KOPT-K1 (cell line): ENCODE measurements around the gene CNOT4.
"Not testable (repeated sequence)": the region's sequence is repeated elsewhere in the genome, so short reads cannot be mapped to it uniquely, and the experiment has no call there.

Experiments
- H3K27ac ChIP-seq: fragments of 200-600 bp; sonication (generic); 2 replicates; pipeline ENCODE4 v1.5.1; 2016; ENCODE audit warnings: antibody characterized with exemption, mild to moderate bottlenecking, low read depth, low read length; ENCODE audit not compliant: poor library complexity, severe bottlenecking
- H3K36me3 ChIP-seq: fragments of 200-600 bp; sonication (generic); 2 replicates; pipeline ENCODE4 v1.5.1; 2017; ENCODE audit warnings: antibody characterized with exemption, mild to moderate bottlenecking, low read length, moderate library complexity; ENCODE audit not compliant: insufficient read depth
- H3K9me3 ChIP-seq: fragments of 200-600 bp; sonication (generic); 2 replicates; pipeline ENCODE4 v1.5.1; 2017; ENCODE audit warnings: antibody characterized with exemption, low read length, mild to moderate bottlenecking; ENCODE audit not compliant: insufficient read depth, poor library complexity, severe bottlenecking

Gene CNOT4

GRCh38 chr7:135361788-135362187 lies 148.1 kb downstream of the CNOT4 start:
- Histone ChIP-seq H3K27ac (no peak overlapping the region), H3K36me3 (peaks cover 28% of the 10 kb centered on the region), H3K9me3 (no peaks in the 10 kb centered on the region)

GRCh38 chr7:135359615-135360014 lies 150.3 kb downstream of the CNOT4 start:
- H3K27ac ChIP-seq, result no peak overlapping the region
- no peaks in the 10 kb centered on the region for H3K9me3 ChIP-seq
- H3K36me3 ChIP-seq, result peaks cover 28% of the 10 kb centered on the region

- Histone ChIP-seq H3K27ac (no peak overlapping the region), H3K36me3 (no peaks in the 10 kb centered on the region), H3K9me3 (no peaks in the 10 kb centered on the region)
Measured at GRCh38 chr7:135355377-135356048, 154.4 kb downstream of the CNOT4 start.

- Histone ChIP-seq H3K36me3 (no peaks in the 10 kb centered on the region), H3K27ac (no peak overlapping the region)
Measured at GRCh38 chr7:135353832-135354231, 156.1 kb downstream of the CNOT4 start.

GRCh38 chr7:135352285-135352684 lies 157.6 kb downstream of the CNOT4 start:
- Histone ChIP-seq H3K27ac (no peak overlapping the region), H3K9me3 (no peaks in the 10 kb centered on the region), H3K36me3 (no peaks in the 10 kb centered on the region)

More at GRCh38 chr7:135353832-135354231, 156.1 kb downstream of the CNOT4 start:
- no peaks in the 10 kb centered on the region for H3K9me3 ChIP-seq

GRCh38 chr7:135351070-135351469 lies 158.8 kb downstream of the CNOT4 start:
- H3K27ac ChIP-seq, H3K9me3 ChIP-seq, H3K36me3 ChIP-seq: not testable (repeated sequence)

GRCh38 chr7:135349746-135350145 lies 160.2 kb downstream of the CNOT4 start:
- Histone ChIP-seq H3K36me3 (no peaks in the 10 kb centered on the region), H3K27ac (no peak overlapping the region), H3K9me3 (no peaks in the 10 kb centered on the region)

- no peak overlapping the region for H3K27ac ChIP-seq
- H3K9me3 ChIP-seq, result no peaks in the 10 kb centered on the region
- H3K36me3 ChIP-seq, result no peaks in the 10 kb centered on the region
Measured at GRCh38 chr7:135348493-135348892, 161.4 kb downstream of the CNOT4 start.

GRCh38 chr7:135343361-135343760 lies 166.5 kb downstream of the CNOT4 start:
- Histone ChIP-seq H3K36me3 (no peaks in the 10 kb centered on the region), H3K9me3 (no peaks in the 10 kb centered on the region), H3K27ac (no peak overlapping the region)

- no peak overlapping the region for H3K27ac ChIP-seq
- no peaks in the 10 kb centered on the region for H3K9me3 ChIP-seq
- H3K36me3 ChIP-seq, result no peaks in the 10 kb centered on the region
Measured at GRCh38 chr7:135342887-135343286, 167.0 kb downstream of the CNOT4 start.

- Histone ChIP-seq H3K27ac (no peak overlapping the region), H3K36me3 (no peaks in the 10 kb centered on the region), H3K9me3 (no peaks in the 10 kb centered on the region)
Measured at GRCh38 chr7:135341049-135341448, 168.9 kb downstream of the CNOT4 start.

GRCh38 chr7:135337977-135338550 lies 171.8 kb downstream of the CNOT4 start:
- no peak overlapping the region for H3K27ac ChIP-seq
- H3K9me3 ChIP-seq, result no peaks in the 10 kb centered on the region
- H3K36me3 ChIP-seq, result no peaks in the 10 kb centered on the region

GRCh38 chr7:135337506-135337905 lies 172.4 kb downstream of the CNOT4 start:
- no peaks in the 10 kb centered on the region for H3K36me3 ChIP-seq

GRCh38 chr7:135335628-135336139 lies 174.2 kb downstream of the CNOT4 start:
- H3K36me3 ChIP-seq, result no peaks in the 10 kb centered on the region
- H3K9me3 ChIP-seq, result no peaks in the 10 kb centered on the region
- H3K27ac ChIP-seq, result no peak overlapping the region

More at GRCh38 chr7:135337506-135337905, 172.4 kb downstream of the CNOT4 start:
- H3K27ac ChIP-seq, result no peak overlapping the region
- H3K9me3 ChIP-seq, result no peaks in the 10 kb centered on the region

- no peaks in the 10 kb centered on the region for H3K9me3 ChIP-seq
- H3K27ac ChIP-seq, result no peak overlapping the region
- H3K36me3 ChIP-seq, result no peaks in the 10 kb centered on the region
Measured at GRCh38 chr7:135334830-135335543, 174.9 kb downstream of the CNOT4 start.
